ENCODE data around the gene TGFBI. TPM values are rescaled to one million over a fixed set of nuclear protein-coding genes. Genes with fewer than 3 reads are reported as not detected.

TGFBI gene
- total RNA-seq, 1 experiment from 2014 or later, result 115 TPM

DNA sequence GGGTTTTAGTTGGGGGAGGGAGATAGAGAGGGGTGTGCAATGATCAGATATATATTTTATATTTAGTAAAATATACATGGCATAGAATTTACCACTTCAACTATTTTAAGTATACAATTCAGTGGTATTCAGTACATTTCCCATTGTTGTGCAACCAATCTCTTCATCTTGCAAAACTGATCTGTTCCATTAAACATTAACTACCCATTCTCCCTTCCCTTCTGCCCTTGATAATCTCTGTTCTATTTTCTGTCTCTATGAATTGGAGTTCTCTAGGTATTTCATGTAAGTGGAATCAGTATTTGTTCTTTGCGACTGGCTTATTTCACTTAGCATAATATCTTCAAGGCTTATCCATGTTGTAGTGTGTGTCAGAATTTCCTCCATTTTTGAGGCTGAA lies 38.6 kb downstream of the TGFBI start:
- intact Hi-C loops (cut with micrococcal nuclease; ENCODE audit: unreplicated experiment), result no loop called here
- DNase-seq (ENCODE audit: low spot score), result no peak
- TF ChIP-seq EZH2 (IDR thresholded peaks at IDR 0.05; ENCODE audit: borderline replicate concordance, low read depth, low read length, poor library complexity, severe bottlenecking), result no peak
- TF ChIP-seq, protein P1, sequence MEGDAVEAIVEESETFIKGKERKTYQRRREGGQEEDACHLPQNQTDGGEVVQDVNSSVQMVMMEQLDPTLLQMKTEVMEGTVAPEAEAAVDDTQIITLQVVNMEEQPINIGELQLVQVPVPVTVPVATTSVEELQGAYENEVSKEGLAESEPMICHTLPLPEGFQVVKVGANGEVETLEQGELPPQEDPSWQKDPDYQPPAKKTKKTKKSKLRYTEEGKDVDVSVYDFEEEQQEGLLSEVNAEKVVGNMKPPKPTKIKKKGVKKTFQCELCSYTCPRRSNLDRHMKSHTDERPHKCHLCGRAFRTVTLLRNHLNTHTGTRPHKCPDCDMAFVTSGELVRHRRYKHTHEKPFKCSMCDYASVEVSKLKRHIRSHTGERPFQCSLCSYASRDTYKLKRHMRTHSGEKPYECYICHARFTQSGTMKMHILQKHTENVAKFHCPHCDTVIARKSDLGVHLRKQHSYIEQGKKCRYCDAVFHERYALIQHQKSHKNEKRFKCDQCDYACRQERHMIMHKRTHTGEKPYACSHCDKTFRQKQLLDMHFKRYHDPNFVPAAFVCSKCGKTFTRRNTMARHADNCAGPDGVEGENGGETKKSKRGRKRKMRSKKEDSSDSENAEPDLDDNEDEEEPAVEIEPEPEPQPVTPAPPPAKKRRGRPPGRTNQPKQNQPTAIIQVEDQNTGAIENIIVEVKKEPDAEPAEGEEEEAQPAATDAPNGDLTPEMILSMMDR (conservative IDR thresholded peaks at IDR 0.05; ENCODE audit: low read depth, low read length), result no peak
- Histone ChIP-seq H3K9me3 (ENCODE audit: low read depth, low read length, poor library complexity, severe bottlenecking) (peaks cover 7% of the 10 kb centered on the region), H3K4me3 (ENCODE audit: low read depth, low read length, poor library complexity, severe bottlenecking) (no peak overlapping the region), H3K36me3 (ENCODE audit: insufficient read depth, low read length, poor library complexity, severe bottlenecking) (no peaks in the 10 kb centered on the region), H3K27ac (ENCODE audit: low read depth, low read length, poor library complexity, severe bottlenecking) (no peak overlapping the region), H3K27me3 (replicated peaks; ENCODE audit: insufficient read depth, low read depth, low read length, poor library complexity) (no peaks in the 10 kb centered on the region), H3K4me1 (ENCODE audit: insufficient read depth, low read length, poor library complexity, severe bottlenecking) (no peaks in the 10 kb centered on the region)
- ChIA-PET CTCF (no interaction called here), POLR2A (ENCODE audit: low non-redundant PET) (no interaction called here)
- no TSS peak for BruUV-seq (replicated peaks)

DNA sequence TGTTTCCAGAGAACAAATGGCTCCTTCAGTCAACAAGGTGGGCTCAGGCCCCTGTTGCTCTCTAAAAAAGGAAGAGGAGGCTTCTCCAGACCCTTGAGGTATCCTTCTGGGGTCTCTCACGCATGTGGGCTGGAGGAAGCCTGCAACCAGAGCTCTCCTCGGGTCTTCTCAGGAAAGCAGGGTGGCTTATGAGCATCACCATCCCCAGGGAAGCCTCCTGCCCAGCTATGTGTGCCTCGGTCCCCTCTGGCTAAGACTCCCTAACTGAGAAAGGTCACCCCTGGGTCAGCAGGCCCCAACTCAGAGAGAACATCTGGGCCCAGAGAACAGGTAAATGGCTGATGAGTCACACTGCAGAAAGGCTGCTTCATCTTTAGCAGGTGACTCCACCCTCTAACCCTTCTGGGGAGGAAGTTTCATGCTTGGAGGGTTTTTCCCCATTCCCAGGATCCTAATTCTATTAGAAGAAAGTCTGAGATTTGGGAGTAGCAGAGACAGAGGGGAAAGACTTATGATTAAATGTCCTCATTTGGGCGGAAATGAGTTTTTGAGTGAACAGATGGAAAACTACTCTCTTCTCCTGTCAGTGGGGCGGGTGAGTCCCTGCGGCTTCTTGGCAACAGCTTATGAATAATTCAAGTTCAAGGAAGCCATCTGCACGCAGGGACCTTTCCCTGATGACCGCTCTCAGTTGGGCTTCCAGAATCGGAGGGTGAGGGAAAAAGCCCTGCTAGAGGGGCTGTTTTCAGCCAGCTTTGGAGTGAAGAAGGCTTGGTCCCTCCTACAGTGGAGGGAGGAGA lies 41.9 kb downstream of the TGFBI start:
- BruUV-seq (replicated peaks), result no TSS peak
- no peaks in the 10 kb centered on the region for H3K27me3 ChIP-seq (replicated peaks; ENCODE audit: insufficient read depth, low read depth, low read length, poor library complexity)
- intact Hi-C loops (cut with micrococcal nuclease; ENCODE audit: unreplicated experiment), result no loop called here
- no peaks in the 10 kb centered on the region for H3K4me1 ChIP-seq (ENCODE audit: insufficient read depth, low read length, poor library complexity, severe bottlenecking)
- no peak overlapping the region for H3K27ac ChIP-seq (ENCODE audit: low read depth, low read length, poor library complexity, severe bottlenecking)
- H3K9me3 ChIP-seq (ENCODE audit: low read depth, low read length, poor library complexity, severe bottlenecking), result peaks cover 7% of the 10 kb centered on the region
- DNase-seq (ENCODE audit: low spot score), result no peak
- ChIA-PET CTCF (no interaction called here), POLR2A (ENCODE audit: low non-redundant PET) (no interaction called here)
- no peaks in the 10 kb centered on the region for H3K36me3 ChIP-seq (ENCODE audit: insufficient read depth, low read length, poor library complexity, severe bottlenecking)
- TF ChIP-seq EZH2 (IDR thresholded peaks at IDR 0.05; ENCODE audit: borderline replicate concordance, low read depth, low read length, poor library complexity, severe bottlenecking), result no peak
- TF ChIP-seq, protein P1 (conservative IDR thresholded peaks at IDR 0.05; ENCODE audit: low read depth, low read length), result no peak
- no peak overlapping the region for H3K4me3 ChIP-seq (ENCODE audit: low read depth, low read length, poor library complexity, severe bottlenecking)

DNA sequence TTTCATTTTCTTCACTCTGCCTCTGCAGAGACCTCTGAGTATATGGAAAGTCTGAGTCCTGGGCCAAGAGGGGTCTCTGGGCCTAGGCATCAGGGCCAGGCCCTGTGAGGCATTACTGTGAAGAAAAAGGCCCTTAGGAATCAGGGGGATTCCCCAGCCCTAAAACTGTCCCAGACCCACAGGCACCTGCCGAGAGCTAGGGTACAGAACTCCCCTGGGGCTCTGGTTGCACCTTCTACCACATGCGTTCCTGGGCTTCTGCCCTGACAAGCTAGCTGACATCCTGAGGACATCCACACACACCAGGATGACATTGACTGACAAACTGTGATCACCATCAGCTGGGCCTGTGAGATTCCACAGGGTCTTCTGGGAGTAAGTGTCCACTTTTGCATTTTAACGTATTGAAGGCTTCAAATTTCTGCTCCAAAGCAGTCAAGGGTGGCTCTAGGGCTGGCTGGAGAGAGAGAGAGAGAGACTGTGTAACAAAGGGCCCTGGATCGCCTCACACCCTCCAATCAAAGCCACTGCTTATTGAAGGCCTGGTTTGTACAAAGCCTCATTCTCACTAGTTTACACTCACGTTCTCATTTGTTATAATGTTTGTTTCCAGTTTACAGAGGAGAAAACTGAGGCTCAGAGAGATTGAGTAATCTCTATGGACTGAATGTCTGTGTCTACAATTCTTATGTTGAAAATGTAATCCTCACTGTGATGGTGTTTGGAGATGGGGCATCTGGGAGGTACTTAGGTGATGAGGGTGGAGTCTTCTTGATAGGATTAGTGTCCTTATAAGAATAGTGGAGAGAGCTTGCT lies 45.1 kb downstream of the TGFBI start:
- H3K27me3 ChIP-seq (replicated peaks; ENCODE audit: insufficient read depth, low read depth, low read length, poor library complexity), result no peaks in the 10 kb centered on the region
- no peaks in the 10 kb centered on the region for H3K36me3 ChIP-seq (ENCODE audit: insufficient read depth, low read length, poor library complexity, severe bottlenecking)
- ChIA-PET CTCF (no interaction called here), POLR2A (ENCODE audit: low non-redundant PET) (no interaction called here)
- H3K4me3 ChIP-seq (ENCODE audit: low read depth, low read length, poor library complexity, severe bottlenecking), result no peak overlapping the region
- no peak overlapping the region for H3K27ac ChIP-seq (ENCODE audit: low read depth, low read length, poor library complexity, severe bottlenecking)
- H3K9me3 ChIP-seq (ENCODE audit: low read depth, low read length, poor library complexity, severe bottlenecking), result peaks cover 2% of the 10 kb centered on the region
- no peaks in the 10 kb centered on the region for H3K4me1 ChIP-seq (ENCODE audit: insufficient read depth, low read length, poor library complexity, severe bottlenecking)
- no TSS peak for BruUV-seq (replicated peaks)
- no peak for DNase-seq (ENCODE audit: low spot score)
- TF ChIP-seq EZH2 (IDR thresholded peaks at IDR 0.05; ENCODE audit: borderline replicate concordance, low read depth, low read length, poor library complexity, severe bottlenecking), result no peak
- TF ChIP-seq, protein P1 (conservative IDR thresholded peaks at IDR 0.05; ENCODE audit: low read depth, low read length), result no peak
- intact Hi-C loops (cut with micrococcal nuclease; ENCODE audit: unreplicated experiment), result no loop called here
